NCI-H2107 (cell line): ENCODE measurements around the gene ARRB2.

Experiments used
- DNase-seq: peaks from one replicate; lab custom pipeline; 2025; lab: John Stamatoyannopoulos, UW

ARRB2 gene

DNA sequence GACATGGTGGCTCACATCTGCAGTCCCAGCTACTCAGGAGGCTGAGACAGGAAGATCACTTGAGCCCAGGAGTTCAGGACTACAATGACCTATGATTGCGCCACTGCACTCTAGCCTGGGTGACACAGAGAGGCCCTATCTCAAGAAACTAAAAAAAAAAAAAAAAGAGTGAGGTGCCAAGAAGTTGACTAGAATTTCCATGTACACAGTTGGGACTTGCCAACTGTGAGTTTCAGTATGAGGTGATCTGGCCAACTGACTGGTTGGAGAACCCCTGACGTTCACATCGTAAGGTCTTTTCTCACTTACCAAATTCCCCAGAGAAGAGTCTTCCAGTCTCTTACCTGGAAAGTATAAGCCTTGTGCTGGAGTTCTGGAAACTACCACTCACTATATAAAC lies 17.7 kb downstream of the ARRB2 start:
- DNase-seq, result no peak

DNA sequence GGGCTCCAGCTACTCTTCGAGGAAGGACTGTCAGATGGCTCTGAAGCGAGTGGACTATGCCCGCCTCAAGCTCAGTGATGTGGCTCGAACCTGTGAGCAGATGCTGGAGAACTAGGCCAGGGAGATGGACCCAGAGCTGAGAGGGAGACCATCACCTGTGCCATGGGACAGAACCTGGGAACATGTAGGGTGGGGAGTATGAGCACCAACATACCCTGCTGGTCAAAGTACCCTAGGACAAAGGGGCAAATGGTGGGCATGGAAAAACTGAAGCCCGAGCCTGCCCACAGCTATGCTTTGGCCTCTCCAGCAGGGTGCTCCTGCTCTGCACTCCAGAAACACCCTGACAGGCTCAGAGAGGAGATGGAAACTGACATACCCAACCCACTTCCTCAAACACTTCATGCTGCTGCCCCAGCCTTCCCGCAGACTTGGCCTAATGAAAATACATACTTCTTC lies 22.7 kb downstream of the ARRB2 start:
- no peak for DNase-seq

DNA sequence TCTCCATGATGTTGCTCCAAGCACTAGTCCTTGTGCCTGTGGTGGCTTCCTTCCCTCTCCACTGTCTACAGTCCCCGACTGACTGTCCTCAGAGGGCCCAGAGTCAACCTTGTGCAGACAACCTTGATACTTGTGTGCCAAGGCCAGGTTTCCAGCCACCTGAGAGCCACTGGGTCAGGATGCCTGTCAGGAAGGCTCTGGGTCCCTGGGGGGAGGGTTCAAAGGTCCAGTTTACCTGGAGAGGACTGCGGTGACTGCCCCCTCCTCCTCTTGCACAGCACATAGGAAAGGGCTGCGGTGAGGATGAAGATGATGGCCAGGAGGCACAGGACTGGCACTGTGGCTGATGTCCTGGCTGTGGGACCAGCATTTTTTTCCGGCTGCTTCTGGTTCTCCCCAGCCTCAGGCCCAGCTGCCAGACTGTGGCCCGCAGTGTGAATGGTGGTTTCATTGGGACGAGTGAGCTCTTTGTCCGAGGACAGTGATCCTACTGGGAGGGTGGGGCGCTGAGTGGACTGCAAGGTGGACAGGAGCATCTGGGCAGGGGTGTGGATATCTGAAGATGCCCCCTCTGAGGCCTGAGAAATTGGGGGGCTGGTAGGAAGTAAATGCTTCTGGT lies 24.5 kb downstream of the ARRB2 start:
- no peak for DNase-seq

DNA sequence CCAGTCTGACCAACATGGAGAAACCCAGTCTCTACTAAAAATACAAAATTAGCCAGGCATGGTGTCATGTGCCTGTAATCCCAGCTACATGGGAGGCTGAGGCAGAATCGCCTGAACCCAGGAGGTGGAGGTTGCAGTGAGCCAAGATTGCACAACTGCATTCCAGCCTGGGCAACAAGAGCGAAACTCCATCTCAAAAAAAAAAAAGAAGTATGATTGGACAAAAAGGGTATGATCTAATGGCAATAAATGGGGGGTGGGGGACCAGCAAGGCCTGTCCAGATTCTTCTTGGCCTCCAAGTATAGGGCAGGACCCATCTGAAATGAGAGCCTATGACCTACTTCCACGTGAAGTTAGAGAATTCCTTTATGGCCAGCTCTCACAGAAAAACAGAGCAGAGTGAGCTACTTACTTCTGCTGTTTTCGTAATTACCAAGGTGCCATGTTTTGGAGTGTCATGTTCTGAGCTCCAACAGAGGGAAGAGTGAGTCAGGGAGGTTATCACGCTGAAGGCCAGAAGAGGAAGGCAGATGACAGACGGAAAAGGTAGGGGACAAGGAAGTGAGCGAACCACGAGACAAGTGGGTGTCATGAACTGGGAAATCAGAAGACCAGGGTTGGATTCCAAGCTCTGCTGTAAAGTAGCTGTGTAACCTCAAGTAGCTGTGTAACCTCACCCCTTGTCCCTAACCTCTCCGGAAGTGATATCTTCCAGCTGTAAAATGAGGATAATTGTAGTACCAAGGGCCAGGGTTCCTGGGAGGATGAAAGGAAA lies 25.6 kb downstream of the ARRB2 start:
- no peak for DNase-seq

DNA sequence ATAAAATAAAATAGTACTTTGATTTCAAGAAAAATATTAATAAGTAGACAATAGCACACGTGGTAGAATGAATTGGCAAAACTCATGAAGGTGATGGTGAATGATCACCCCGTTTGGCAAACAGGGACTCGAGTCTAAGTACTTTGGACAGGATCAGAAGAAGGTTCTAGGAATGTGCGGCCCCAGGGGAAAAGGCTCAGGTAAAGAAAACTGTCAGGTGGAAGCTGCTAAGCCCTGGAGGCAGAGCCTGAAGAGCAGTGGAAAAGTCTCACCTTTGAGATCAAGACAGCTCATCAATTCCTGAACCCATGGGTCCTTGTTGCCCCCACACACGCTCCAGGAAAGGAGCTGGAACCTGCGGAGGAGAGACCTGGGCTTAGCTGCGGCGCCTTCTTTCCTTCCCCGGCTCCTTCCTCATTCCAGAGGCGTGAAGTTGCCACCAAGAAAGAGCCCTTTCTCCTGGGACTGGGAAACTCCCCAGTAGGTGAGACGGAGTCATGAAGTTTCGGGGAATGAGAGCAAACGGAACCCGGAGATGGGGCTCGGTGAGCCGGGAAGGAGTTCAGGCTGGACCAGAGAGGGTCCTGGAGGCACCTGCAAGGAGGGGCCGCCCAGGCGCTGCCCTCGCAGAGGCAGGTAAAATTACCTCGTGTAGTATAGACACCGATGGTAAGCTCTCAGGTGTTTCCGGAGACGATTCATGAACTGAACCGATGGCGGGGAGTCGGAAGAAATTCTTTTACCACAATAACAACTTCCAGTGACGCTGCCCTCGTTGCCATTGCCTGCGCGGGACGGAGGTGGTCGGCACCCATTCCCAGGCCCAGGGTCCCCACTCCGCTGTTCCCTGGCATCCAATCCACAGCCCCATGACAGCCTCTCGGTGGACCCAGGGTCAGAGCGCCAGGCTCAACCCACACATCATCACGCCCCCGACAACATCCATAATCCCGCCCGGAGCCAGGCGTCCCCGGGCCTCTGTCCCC lies 28.0 kb downstream of the ARRB2 start:
- no peak for DNase-seq

DNA sequence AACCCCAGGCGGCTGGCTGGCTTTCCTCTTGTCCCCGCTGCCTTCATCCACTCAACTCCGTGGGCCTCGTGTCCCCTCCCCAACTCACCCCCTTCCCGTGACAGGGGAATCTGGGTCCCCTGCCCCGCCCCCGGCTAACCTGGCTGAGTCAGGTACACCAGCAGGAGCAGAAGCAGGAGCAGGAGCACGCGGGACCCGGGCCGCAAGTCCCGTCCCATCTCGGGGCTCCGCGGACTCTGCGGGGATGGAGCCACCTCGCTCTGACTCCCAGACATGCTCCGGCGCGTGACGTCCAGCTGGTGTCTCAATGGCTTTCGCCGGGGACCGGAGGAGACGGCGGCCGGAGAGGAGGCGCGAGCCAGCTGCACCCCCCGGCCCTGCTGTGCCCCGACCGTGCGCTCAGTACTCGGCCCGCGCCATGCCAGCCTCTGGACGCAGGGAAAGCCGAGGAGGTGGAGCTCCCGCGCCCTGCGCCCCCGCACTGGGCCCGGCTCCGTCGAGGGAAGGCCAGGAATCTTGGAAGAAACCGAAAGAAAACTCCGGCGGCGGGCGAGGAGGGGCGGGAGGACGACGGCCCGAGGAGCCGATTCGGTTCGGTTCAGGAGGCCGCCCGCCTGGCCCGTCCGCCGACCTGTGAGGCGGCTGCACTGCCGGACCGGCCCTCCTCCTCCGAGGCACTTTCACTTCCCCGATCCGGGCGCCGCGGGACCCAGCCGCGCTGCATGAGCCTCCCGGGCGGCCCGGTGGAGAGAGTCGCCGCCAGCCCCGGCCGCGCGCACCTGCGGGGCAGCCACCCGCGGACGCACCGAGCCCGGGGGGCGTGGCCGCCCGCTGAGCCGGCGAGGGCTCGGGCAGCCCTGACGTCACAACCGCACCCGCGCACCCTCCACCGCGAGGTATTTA lies 28.9 kb downstream of the ARRB2 start, which contains the start of the genes CXCL16 and ZMYND15:
Gene CXCL16, minus strand, starts transcription at position 807 of the 903 bp plus-strand sequence. Its CDS starts 589 bp downstream, at position 218.
Gene ZMYND15, plus strand, starts transcription at position 712 of the 903 bp plus-strand sequence. CDS start 716 bp downstream, outside the sequence.
- no peak for DNase-seq

DNA sequence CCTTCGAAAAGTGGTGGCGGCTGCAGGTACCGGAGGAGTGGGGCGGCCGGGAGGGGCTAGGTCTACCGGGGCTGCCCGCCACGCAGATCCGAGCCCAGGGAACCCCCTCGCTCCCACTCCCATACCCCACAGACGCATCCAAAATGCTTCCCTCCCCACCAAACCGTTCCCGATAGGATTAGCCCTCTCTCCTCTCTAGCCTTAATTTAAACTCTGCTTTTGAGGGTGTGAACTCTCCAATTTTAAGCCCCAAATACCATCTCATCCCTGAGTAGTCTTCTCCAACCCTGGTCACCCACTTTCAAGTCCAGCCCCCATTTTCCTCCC lies 29.6 kb downstream of the ARRB2 start:
- no peak for DNase-seq

DNA sequence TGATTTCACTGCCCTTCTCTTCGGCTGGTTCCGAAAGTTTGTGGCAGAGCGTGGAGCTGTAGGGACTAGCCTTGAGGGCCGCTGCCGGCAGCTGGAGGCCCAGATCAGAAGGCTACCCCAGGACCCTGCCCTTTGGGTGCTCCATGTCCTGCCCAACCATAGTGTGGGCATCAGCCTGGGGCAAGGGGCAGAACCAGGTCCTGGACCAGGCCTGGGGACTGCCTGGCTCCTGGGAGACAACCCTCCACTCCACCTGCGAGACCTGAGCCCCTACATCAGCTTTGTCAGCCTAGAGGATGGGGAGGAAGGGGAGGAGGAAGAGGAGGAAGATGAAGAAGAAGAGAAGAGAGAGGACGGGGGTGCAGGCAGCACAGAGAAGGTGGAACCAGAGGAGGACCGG lies 30.2 kb downstream of the ARRB2 start:
- no peak for DNase-seq

DNA sequence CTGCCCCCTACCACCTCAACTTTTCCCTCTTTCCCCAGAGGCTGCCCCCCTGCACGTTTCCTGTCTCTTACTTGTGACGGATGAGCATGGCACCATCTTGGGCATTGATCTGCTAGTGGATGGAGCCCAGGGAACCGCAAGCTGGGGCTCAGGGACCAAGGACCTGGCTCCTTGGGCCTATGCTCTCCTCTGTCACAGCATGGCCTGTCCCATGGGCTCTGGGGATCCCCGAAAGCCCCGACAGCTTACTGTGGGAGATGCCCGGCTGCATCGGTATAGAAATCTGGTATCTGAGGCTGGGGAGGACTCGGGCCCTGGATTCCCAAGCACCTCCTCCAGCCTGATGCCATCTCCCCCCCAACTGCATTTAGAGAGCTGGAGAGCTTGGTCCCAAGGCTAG lies 31.1 kb downstream of the ARRB2 start:
- no peak for DNase-seq

DNA sequence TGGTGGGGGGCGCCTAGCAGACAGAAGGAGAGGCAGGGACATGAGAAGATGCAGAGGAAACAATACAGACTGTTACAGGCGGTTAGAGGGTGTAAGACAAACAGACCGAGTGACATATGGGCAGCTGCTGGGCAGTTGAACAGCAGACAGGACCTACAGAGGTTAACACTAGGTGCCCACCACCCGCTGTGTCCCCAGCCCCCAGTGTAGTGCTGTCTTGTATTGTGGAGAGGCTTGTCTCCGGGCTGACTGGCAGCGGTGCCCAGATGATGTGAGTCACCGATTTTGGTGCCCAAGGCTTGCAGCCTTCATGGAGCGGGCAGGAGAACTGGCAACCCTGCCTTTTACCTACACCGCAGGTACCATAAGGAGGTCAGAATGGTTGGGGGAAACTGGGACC lies 31.7 kb downstream of the ARRB2 start:
- DNase-seq, result no peak

DNA sequence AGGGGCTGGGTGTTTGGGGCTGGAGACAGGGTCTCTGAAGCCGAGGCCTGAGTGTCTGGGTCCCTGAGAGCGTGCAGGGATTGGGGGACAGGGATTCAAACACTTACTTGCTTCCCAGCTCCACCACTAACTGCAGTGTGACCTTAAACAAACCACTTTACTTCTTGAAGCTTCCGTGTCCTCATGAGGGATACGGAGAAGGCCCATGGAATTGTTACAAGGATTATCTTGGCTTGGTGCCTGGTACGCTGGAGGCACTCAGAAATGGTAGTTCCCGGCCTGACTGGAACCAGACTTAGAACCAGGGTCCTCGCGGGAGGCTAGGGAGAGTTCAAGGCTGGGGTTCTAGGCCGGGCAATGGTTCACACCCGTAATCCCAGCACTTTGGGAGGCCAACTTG lies 32.2 kb downstream of the ARRB2 start:
- DNase-seq, result no peak

DNA sequence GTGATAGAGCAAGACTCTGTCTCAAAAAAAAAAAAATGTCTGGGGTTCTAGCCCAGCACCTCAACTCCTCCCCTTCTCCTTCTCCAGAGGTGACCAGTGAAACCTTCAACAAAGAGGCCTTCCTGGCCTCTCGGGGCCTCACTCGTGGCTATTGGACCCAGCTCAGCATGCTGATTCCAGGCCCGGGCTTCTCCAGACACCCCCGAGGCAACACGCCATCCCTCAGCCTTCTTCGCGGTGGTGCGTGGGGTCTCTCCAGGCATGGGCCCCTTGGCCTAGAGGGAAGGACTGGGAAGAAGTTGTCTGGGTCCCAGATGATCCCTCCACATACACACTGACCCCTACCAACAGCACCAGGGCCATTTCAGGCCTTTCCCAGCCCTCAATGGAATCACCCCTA lies 32.8 kb downstream of the ARRB2 start:
- DNase-seq, result no peak

DNA sequence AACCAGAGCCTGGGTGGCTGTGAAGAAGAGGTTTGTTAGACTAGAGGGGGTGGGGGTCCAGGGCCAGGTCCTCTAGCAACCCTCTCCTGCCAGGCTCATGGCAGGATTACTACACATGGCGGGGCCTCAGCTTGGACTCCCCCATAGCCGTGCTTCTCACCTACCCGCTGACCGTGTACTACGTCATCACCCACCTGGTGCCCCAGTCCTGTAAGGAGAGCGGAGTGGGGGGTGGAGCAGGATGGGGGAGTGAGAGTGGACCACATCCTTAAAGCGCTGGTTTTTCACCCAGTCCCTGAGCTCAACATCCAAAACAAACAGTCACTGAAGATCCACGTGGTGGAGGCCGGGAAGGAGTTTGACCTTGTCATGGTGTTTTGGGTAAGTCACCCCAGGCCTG lies 33.5 kb downstream of the ARRB2 start:
- no peak for DNase-seq

DNA sequence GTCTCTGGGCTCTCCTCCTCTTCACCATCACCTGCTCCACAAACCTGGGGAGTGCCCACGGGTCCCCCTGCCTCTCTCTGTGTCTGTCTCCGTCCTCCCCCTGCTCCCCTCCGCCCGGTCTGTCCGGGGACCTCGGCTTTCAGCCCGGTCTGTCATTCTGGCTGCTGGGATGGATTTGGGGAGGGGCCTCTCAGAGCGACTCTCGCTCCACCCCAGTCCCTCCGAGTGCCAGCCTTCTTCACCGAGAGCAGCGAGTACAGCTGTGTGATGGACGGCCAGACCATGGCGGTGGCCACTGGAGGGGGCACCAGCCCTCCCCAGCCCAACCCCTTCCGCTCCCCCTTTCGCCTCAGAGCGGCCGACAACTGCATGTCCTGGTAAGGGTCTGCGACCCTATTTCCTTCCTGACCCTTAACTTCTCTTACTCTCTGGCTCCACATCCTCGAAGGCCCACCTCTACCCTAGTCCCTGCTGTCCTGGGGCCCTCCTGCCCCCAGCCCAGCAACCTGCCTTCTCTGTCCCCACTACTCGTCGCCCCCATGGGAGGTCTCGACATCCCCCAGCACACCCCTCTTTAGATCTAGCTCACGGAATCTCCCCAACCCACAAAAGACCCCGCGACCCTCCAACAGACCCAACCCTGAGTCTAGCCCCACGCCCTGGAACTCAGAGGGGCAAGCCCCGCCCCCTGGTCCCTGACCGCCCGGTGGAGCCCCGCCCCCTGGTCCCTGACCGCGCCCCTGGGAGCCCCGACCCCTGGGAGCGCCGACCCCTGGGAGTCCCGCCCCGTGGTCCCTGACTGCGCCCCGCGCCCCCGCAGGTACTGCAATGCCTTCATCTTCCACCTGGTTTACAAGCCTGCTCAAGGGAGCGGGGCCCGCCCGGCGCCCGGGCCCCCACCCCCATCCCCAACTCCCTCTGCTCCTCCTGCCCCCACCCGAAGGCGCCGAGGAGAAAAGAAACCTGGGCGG lies 34.9 kb downstream of the ARRB2 start:
- no peak for DNase-seq

DNA sequence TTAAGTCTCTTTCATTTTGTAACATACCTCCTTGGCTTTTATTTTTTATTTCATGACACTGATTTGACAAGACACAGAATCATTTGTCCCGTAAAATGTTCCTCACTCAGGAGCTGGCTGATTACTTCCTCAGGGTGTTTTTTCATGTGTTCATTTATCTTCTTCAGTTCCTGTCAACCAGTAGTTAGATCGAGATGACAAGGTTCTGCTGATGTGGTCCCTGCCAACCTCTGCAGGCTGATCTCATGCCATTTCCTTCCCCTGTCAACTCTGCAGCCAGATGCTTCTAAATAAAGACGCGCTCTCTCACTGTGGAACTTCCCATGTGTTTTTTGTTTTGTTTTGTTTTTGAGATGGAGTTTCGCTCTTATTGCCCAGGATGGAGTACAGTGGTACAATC lies 37.4 kb downstream of the ARRB2 start:
- DNase-seq, result no peak

DNA sequence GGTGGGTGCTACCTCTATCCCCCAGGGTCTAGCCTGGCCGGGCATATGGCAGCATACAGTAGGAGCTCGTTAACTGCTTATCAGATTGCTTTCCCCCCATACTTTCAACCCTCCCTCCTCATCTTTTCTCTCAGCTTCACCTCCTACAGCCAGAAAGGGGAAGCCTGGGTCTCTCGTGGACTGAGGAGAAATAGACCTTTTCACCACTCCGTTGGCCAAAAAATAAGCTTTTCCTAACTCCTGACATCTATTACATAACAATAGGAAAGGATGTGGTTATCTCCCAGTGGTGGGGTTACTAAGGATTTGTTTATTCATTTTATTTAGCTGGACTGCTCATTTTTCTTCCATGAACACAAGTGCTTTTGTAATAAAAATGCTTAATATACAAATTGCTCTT lies 38.3 kb downstream of the ARRB2 start:
- no peak for DNase-seq

DNA sequence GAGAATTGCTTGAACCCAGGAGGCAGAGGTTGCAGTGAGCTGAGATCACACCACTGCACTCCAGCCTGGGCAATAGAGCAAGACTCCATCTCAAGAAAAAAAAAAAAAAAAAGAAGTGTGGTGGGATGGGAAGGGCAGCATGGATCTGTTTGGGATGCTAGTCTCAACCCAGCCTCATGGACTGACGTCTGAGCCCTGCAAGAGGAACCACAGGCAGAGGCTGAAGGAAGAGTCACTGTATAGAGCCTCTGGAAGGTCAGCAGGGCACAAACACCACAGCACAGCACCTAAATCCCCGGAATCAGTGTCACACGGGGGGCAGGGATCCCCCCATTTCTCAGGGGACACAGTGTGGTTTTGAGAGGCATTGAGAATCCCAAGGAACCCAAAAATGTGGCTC lies 40.2 kb downstream of the ARRB2 start:
- no peak for DNase-seq

DNA sequence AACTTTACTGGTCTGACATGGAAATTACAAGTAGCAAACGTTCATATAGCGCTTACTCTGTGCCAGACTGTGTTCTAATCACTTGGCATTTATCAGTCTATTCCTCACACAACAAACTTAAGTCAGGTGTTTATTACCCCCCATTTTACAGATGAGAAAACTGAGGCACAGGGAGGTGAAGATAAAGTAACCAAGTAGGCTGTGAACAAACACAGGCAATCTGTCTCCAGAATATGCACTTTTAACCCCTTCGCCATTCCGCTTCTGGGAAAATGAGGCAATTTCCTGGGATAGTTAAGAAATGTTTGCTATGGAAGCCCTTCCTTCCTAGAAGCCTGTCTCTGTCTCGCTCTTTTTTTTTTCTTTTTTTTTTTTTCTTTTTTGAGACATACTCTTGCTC lies 41.5 kb downstream of the ARRB2 start:
- no peak for DNase-seq

DNA sequence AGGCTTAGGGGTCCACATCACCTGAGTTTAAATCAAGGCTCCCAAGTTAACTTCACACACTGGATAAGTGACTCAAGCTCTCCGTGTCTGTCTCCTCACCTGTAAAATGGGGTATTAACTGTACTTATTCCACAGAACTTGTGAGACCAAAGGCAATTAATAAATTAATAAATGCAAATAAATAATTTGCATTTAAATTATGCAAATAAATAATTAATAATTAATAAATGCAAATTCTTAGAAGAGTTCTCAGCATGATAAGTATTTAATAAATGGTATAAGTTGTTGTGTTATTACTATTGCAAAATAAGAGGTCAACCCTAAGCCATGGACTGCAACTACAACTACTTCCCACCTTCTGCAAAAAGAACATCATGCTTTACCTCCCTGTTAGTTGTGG lies 43.0 kb downstream of the ARRB2 start:
- no peak for DNase-seq

DNA sequence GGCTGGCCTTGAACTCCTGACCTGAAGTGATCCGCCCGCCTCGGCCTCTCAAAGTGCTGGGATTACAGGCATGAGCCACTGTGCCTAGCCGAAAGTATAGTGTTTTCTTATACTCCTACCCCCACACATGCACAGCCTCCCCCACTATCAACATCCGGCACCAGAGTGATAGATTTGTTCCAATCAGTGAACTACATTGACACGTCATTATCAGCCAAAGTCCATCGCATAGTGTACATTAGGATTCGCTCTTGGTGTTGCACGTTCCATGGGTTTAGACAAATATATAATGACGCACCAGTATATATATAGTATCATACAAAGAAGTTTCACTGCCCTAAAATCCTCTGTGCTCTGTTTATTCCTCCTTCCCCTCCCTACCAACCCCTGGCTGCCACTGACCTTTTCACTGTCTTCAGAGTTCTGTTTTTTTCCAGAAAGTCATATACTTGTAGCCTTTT lies 49.4 kb downstream of the ARRB2 start:
- DNase-seq, result no peak
